CD4-positive, alpha-beta T cell treated with Interleukin-15 for 4 hours (primary cell): ENCODE data around the gene ID4.

Source experiments
- DNase-seq: peaks from one replicate; pipeline ENCODE4 v3.0.0-alpha.2; 2020; ENCODE audit warnings: low spot score

Gene ID4

GRCh38 chr6:19836799-19837510 lies at the start of gene ID4:
TSS of gene ID4 (plus strand) at chr6:19837370. CDS start at chr6:19837755, 385 bp downstream.
- no peak for DNase-seq

- DNase-seq, result no peak
Measured at GRCh38 chr6:19788686-19789085, 48.5 kb upstream of the ID4 start.

GRCh38 chr6:19789100-19789803 lies 47.9 kb upstream of the ID4 start:
- no peak for DNase-seq

- no peak for DNase-seq
Measured at GRCh38 chr6:19791267-19791666, 45.9 kb upstream of the ID4 start.

DNA sequence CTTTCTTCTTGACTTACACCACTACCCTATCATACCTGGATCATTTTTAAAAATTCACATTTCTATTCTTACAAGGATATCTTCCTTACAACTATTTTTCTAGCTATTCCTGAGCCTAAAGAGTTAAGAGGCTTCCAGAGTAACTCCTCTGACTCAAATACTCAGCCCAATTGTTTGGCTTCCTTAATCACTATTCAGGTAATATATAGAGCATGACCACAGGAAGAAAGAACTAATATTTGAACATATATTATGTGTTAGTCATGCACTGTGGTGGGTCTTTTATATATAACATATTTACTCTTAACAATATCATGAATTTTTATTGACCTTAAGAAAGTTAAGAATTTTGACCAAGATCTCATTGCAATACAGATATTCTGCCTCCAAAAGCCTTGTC lies 42.0 kb upstream of the ID4 start:
- DNase-seq, result no peak

DNA sequence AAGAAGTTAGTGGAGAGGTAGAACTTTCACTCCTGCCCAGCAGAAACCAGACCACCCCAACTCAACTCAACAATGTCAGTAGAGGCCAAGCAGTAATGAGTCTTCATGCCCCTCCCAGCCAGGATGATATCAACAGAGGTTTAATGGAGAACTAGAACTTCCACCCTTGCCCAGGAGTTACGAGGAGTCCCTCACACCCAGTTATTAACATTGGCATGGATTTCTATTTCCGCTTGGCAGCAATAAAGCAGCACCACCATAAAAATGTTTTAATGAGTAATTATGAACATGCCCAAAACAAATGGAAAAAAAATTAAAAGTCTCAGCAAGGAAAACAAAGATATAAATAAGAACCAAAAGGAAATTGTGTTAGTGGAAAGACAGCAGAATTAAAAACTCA lies 40.7 kb upstream of the ID4 start:
- DNase-seq, result no peak

DNA sequence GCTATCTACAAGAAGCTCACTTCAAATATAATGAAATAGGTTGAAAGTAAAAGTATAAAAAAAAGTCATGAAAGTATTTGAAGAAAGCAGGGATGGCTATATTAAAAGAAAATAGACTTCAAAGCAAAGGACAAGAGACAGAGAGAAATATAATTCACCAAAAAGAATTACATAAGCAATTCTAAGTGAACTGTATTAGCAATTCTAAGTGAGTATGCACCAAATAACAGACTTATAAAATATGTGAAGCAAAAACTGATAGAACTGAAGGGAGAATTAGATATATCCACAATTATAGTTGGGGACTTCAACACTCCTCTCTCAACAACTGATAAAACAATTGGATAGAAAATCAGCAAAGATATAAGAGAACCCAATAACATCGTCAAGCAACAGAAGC lies 38.8 kb upstream of the ID4 start:
- no peak for DNase-seq

- DNase-seq, result no peak
Measured at GRCh38 chr6:19802656-19803055, 34.5 kb upstream of the ID4 start.

DNA sequence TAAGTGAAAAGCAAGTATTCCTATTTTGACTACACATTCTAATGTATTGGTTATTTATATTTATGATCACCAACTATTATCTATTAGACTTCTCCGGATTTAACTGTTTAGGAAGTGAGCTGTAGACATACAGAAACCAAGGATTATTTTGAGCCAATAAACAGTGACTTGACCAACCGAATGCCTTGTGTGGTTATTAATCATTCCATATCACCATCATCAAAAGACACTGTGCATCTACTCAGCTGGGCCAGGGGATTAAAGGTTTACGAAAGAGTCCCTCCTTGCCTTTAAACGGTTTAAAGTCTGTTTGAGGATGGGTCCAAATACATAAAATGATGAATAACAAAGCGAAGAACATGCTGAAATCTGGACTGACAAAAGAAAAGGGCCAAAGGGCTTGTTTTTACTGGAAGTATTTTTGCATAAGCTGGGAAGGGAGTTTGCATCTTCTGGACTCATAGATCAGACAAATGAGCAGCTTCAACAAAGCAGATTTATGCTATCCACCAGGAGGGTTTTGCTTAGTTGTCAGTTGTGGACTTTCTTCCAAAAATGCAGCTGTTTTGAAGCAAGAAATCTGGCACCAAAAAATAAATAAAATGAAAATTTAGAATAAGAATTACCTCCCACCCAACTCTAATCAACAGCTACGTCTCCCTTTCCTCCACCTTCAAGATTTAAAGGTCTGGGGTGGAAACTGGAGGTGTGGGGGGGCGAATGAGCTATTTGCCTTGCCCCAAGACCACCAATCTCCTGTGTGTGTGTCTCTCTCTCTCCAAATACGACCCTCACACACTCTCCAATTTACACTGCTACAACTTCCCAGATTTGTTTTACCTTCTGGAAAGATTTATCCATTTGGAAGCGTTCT lies 33.6 kb upstream of the ID4 start:
- no peak for DNase-seq

DNA sequence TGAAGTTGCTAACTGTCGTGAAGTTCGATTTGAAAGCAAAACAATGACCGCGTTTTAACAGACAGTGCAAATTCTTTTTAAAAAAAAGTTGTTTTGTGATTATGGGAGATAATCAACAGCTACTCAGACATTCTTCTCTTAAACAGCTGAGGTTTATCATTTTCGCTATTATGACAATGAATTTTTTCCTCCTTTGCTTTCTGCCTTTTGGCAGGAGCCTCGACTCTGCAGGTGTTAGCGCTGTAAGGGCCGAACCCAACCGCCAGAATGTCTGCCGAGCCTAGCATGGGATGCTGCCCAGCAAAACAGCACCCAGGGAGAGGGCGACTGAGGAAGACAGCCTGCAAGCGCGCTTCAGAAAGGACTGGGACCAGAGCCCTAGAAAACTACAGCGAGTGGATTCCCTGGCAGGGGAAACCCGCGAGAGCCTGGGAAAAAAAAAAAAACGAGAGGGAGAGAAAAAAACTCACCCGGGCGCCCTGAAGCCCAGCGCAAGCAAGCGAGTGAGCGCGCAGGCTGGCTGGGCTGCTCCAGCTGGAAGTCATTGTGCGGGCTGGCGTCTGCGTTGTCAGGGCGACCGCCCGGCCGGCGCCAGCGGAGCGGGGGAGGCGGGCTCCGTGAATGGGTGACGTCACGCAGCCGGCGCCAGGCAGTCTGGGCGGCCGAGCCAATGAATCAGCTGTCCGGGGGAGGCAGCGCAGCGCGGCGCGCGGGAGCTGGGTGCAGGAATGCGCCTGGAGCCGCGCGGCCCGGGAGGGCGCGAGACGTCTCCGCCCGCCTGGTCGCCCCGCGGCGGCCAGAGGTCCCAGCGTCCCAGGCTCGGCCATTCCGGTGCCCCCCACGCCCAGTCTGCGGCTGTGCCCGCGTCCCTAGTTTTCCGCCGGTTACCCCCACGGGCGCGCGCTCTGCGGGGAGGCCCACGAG lies 32.7 kb upstream of the ID4 start:
- DNase-seq, result peak; percentile 0

GRCh38 chr6:19805129-19805481 lies 32.1 kb upstream of the ID4 start:
- no peak for DNase-seq

- DNase-seq, result no peak
Measured at GRCh38 chr6:19806971-19807396, 30.2 kb upstream of the ID4 start.

- DNase-seq, result no peak
Measured at GRCh38 chr6:19811397-19812079, 25.6 kb upstream of the ID4 start.

GRCh38 chr6:19812512-19813119 lies 24.6 kb upstream of the ID4 start:
- DNase-seq, result no peak

DNA sequence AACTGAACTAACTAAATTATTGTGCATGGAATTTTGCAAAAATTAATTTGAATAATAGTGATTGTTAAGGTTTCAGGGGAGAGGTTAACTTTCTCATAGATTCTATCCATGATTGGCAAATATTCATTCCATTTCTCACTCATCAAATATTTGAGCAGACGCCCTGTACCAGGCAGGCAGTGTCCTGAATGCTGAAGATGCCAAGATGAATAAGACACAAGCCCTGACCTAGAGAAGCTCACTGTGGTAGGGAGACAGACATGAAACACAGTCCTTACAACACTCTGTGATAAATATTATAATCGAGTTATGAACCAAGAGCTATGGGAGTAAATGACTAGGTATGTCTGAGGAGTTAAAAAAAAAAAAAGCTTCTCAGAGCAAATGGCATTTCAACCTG lies 18.4 kb upstream of the ID4 start:
- no peak for DNase-seq

DNA sequence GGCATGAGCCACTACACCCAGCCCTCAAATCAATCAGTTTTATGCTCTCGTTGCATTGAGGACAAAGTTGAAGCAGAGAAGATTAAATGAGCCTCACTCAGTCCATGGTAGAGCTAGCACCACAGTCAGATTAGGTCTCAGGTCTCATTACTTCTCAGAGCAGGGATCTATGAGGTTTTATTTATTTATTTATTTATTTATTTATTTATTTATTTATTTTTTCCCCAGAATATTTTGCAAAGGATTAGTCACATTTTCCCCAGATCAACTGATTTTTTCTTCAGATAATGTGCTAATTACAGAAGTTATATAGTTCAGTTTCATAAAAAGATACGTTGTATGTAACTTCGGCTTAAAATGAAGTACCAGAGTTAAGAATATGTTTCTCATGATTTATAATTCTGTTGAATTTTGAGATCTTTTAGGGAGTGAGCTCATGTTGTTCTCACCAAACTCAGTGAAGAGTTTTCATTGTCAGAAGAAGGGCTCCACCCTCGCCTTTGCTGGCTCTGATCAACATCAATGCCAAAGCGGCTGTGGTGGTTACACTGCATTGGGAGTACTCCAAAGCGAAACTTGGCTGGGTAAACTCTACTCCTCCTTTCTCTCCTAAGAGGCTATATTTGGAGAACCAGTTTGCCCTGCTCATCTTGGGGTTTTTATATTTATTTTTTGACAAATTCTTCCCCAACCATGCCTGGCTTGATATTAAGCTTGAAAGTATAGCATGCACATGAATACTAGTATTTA lies 12.9 kb upstream of the ID4 start:
- DNase-seq, result no peak

GRCh38 chr6:19827247-19827646 lies 9.9 kb upstream of the ID4 start:
- DNase-seq, result no peak

- no peak for DNase-seq
Measured at GRCh38 chr6:19827903-19828302, 9.3 kb upstream of the ID4 start.

GRCh38 chr6:19830171-19830570 lies 7.0 kb upstream of the ID4 start:
- DNase-seq, result no peak

DNA sequence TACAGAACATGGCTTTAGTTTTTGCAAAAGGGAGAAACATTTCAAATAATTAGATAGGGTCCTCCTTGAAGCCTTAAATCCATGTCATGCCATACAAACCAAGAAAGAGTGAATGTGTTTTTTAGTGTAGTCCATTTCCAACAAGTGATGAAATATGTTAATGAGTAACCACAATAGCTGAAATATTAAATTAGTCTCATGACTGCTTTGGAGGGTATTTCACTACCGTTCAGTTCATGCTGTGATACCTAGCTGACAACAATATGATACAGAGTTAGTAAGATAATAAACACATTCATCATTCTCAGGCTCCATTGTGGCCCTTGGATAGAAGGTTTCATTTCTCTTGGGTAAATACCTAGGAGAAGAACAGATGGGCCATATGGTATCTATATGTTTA lies 5.8 kb upstream of the ID4 start:
- no peak for DNase-seq
